Activated CD4-positive, alpha-beta T cell treated with anti-CD3 and anti-CD28 coated beads, Interleukin-10, Interleukin-2, amounts not matched to agents 100 ng/mL and 50 ng/mL, durations not matched to agents 16 hours and 8 hours (primary cell): ENCODE measurements around the gene CFAP57.

Experiments used
- DNase-seq: peaks from one replicate; pipeline ENCODE4 v3.0.0-alpha.2; 2020

Gene CFAP57

GRCh38 chr1:43302721-43303470 lies 130.8 kb downstream of the CFAP57 start:
- DNase-seq, result no peak

GRCh38 chr1:43303471-43304313 lies 131.6 kb downstream of the CFAP57 start:
- no peak for DNase-seq
